ENCODE results near the gene MYO1E.

DNA sequence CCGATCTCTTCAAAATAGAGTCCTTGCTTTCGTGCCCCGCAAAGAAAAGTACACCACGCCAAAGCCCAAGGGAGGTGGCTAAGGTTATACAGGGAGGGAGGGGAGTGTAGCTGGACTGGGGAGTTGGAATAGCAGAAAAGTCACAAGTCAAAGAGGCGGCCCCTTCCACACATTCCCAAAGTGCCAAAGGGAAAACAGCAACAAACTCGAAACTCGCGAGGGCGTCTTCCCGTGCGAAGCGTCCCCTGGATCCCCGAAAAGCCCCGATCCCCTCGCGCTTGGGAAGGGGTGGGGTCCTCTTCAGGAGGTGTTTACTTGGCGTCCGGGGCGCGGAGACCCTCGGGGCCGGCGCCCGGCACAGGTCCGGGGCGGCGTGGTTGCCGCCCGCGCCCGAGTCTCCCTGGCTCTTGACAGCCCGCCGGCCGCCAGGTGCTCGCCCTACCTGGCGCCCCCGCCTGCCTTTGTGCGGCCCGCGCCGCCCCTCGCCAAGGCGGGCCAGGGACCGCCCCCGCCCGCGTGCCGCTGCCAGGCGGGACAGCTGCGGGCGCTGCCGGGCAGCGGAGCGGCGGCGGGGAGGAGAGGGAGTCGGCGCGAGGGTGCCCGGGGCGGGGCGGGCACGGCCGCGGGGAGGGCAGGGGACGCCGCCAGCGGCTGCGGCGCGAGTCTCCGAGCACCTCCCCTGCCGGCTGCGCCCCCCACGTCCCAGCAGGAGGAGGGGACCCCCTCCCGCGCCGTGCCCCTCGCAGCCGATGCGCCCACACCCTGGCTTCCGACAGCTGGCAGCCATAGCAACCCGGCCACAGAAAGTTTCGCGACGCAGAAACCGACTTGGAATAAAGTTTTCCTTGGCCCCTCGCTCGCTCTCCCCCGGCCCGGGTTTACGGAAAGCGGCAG is 966 bp downstream of the MYO1E start:
- TF ChIP-seq TBP (IDR thresholded peaks at IDR 0.05; ENCODE audit: low read depth, low read length) (no peak), ZNF274 (IDR thresholded peaks at IDR 0.05; ENCODE audit: borderline replicate concordance, extremely low read depth, low read length) (no peak), POLR2A (IDR thresholded peaks at IDR 0.05; ENCODE audit: control extremely low read depth in 1 of 2, low read depth in 2 of 2, low read length in 2 of 2) (no peak), EP300 (IDR thresholded peaks at IDR 0.05; ENCODE audit: borderline replicate concordance in 1 of 2, low read depth in 2 of 2, low read length in 2 of 2) (no peak), RNF2 (IDR thresholded peaks at IDR 0.05; ENCODE audit: borderline replicate concordance, low read depth, low read length, missing control alignments, poor library complexity, severe bottlenecking) (no peak), JUN (IDR thresholded peaks at IDR 0.05; ENCODE audit: low read depth, low read length) (no peak), EZH2 (IDR thresholded peaks at IDR 0.05; ENCODE audit: low read depth, low read length, severe bottlenecking) (no peak)
- TF ChIP-seq, protein P1, sequence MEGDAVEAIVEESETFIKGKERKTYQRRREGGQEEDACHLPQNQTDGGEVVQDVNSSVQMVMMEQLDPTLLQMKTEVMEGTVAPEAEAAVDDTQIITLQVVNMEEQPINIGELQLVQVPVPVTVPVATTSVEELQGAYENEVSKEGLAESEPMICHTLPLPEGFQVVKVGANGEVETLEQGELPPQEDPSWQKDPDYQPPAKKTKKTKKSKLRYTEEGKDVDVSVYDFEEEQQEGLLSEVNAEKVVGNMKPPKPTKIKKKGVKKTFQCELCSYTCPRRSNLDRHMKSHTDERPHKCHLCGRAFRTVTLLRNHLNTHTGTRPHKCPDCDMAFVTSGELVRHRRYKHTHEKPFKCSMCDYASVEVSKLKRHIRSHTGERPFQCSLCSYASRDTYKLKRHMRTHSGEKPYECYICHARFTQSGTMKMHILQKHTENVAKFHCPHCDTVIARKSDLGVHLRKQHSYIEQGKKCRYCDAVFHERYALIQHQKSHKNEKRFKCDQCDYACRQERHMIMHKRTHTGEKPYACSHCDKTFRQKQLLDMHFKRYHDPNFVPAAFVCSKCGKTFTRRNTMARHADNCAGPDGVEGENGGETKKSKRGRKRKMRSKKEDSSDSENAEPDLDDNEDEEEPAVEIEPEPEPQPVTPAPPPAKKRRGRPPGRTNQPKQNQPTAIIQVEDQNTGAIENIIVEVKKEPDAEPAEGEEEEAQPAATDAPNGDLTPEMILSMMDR (IDR thresholded peaks at IDR 0.05; ENCODE audit: control extremely low read depth in 1 of 3, insufficient read depth in 1 of 3, low read depth in 1 of 3, low read length in 3 of 3) = no peak
- TF ChIP-seq, protein P2, sequence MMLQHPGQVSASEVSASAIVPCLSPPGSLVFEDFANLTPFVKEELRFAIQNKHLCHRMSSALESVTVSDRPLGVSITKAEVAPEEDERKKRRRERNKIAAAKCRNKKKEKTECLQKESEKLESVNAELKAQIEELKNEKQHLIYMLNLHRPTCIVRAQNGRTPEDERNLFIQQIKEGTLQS (IDR thresholded peaks at IDR 0.05; ENCODE audit: insufficient read depth, low read depth, low read length) = no peak
- TF ChIP-seq, protein P3, sequence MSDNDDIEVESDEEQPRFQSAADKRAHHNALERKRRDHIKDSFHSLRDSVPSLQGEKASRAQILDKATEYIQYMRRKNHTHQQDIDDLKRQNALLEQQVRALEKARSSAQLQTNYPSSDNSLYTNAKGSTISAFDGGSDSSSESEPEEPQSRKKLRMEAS (IDR thresholded peaks at IDR 0.05) = peak; percentile 44; the same call in 1 of the 2 replicates
